T-cell (primary cell): ENCODE measurements around the gene LBR. TPM values are rescaled to one million over a fixed set of nuclear protein-coding genes. Genes with fewer than 3 reads are reported as not detected.
"Not testable (repeated sequence)": the region's sequence is repeated elsewhere in the genome, so short reads cannot be mapped to it uniquely, and the experiment has no call there.

ENCODE experiments used
- ATAC-seq, 4 experiments: fragments of 200-7000 bp in 3 of 4; fragments of 150-1000 bp in 1 of 4; cut with Tn5 transposase; replicated peaks in 1 of 4; 1 replicate in 3 of 4; 2 replicates in 1 of 4; pipeline ENCODE4 v1.10.0; 2021; ENCODE audit warnings: moderate library complexity in 3 of 4, mild to moderate bottlenecking in 2 of 4, moderate number of reproducible peaks in 1 of 4
- CTCF ChIA-PET, 2 donors: fragments of 300-600 bp; sonication (Branson Sonifier 250); formaldehyde crosslinking; loops; one replicate each; lab custom pipeline; 2022; ENCODE audit warnings: antibody characterized with exemption in 2 of 2; lab: Charles Lee
- POLR2A ChIA-PET, 2 donors: fragments of 300-600 bp; sonication (Branson Sonifier 250); formaldehyde crosslinking; loops; one replicate each; lab custom pipeline; 2022; ENCODE audit warnings: antibody characterized with exemption in 2 of 2; lab: Charles Lee
- DNase-seq, 35 experiments: peaks; one replicate each; pipeline versions ENCODE4 v3.0.0 to v3.0.0-alpha.2; 2013 to 2023
- H3K27ac ChIP-seq: one replicate; pipeline ENCODE4 v1.5.1; 2013; ENCODE audit warnings: low read length
- H3K27me3 ChIP-seq, 2 experiments: replicated peaks in 1 of 2; 1 replicate in 1 of 2; 2 replicates in 1 of 2; pipeline versions ENCODE4 v1.6.1 to v1.7.0; 2013; ENCODE audit warnings: low read length in 1 of 2, mixed read lengths in 1 of 2; ENCODE audit not compliant: control insufficient read depth in 2 of 2, insufficient read depth in 2 of 2; ENCODE audit errors: extremely low read depth in 1 of 2
- H3K36me3 ChIP-seq, 2 donors: 1 replicate in 1 of 2; 2 replicates in 1 of 2; pipeline versions ENCODE4 v1.6.1 to v1.7.0; 2013; ENCODE audit warnings: low read length in 1 of 2; ENCODE audit not compliant: control insufficient read depth in 2 of 2, insufficient read depth in 1 of 2; ENCODE audit errors: extremely low read depth in 1 of 2
- H3K4me1 ChIP-seq, 2 experiments: 1 replicate in 1 of 2; 2 replicates in 1 of 2; pipeline versions ENCODE4 v1.6.1 to v1.7.0; 2013; ENCODE audit warnings: low read length in 2 of 2, mixed read lengths in 1 of 2; ENCODE audit not compliant: insufficient read depth in 2 of 2, control insufficient read depth in 1 of 2; ENCODE audit errors: extremely low read depth in 1 of 2
- H3K4me3 ChIP-seq, 2 donors: 1 replicate in 1 of 2; 2 replicates in 1 of 2; pipeline versions ENCODE4 v1.5.1 to v1.7.0; 2013; ENCODE audit warnings: mild to moderate bottlenecking in 2 of 2, low read length in 1 of 2, moderate library complexity in 1 of 2; ENCODE audit not compliant: control insufficient read depth in 1 of 2; ENCODE audit errors: extremely low read depth in 1 of 2
- H3K9me3 ChIP-seq: 2 replicates; pipeline ENCODE4 v1.7.0; 2013
- H3K27ac Mint-ChIP-seq, 2 donors: one replicate each; pipeline ENCODE4 v1.8.0; 2020 to 2021; ENCODE audit warnings: mild to moderate bottlenecking in 2 of 2, mixed read lengths in 2 of 2
- H3K27me3 Mint-ChIP-seq, 2 donors: one replicate each; pipeline ENCODE4 v1.8.0; 2021 to 2022; ENCODE audit warnings: mixed read lengths in 2 of 2
- H3K36me3 Mint-ChIP-seq: one replicate; pipeline ENCODE4 v1.8.0; 2021; ENCODE audit warnings: mixed read lengths
- H3K4me1 Mint-ChIP-seq, 3 donors: one replicate each; pipeline ENCODE4 v1.8.0; 2020 to 2022; ENCODE audit warnings: mixed read lengths in 3 of 3, mild to moderate bottlenecking in 1 of 3
- H3K4me3 Mint-ChIP-seq, 3 donors: one replicate each; pipeline ENCODE4 v1.8.0; 2020 to 2022; ENCODE audit warnings: mild to moderate bottlenecking in 3 of 3, mixed read lengths in 3 of 3, moderate library complexity in 3 of 3
- H3K9me3 Mint-ChIP-seq, 3 donors: one replicate each; pipeline ENCODE4 v1.8.0; 2020 to 2022; ENCODE audit warnings: mixed read lengths in 3 of 3
- WGBS: methylation state at CpG from one replicate; pipeline ENCODE4 v1.1.5; 2013; ENCODE audit warnings: missing lambda C conversion rate; ENCODE audit not compliant: insufficient coverage; 5-methylcytosine and 5-hydroxymethylcytosine counted together
- total RNA-seq, 35 experiments: library from RNA in 6 of 35; stranded (reverse) in 6 of 35; fragments of 120-200 nt in 1 of 35; gene quantifications; one replicate each; pipeline versions ENCODE4 v1.2.1 to v1.2.4 and lab custom pipeline; 2013 to 2026

The LBR gene
- total RNA-seq, 5 donors from 2014 or later (not counting 1 experiment from before 2014, with no cell fraction given): 105 to 142 (median 118) TPM

DNA sequence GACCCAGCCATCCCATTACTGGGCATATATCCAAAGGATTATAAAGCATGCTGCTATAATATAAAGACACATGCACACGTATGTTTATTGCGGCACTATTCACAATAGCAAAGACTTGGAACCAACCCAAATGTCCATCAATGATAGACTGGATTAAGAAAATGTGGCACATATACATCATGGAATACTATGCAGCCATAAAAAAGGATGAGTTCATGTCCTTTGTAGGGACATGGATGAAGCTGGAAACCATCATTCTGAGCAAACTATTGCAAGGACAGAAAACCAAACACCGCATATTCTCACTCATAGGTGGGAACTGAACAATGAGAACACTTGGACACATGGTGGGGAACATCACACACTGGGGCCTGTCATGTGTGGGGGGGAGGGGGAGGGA is 41.0 kb downstream of the LBR start:
- ATAC-seq, H3K4me1 Mint-ChIP-seq, H3K27me3 ChIP-seq, H3K27ac Mint-ChIP-seq, H3K27me3 Mint-ChIP-seq, DNase-seq, H3K4me3 ChIP-seq, CTCF ChIA-PET, POLR2A ChIA-PET, H3K36me3 ChIP-seq, H3K9me3 Mint-ChIP-seq, H3K9me3 ChIP-seq, H3K4me3 Mint-ChIP-seq, H3K27ac ChIP-seq, H3K4me1 ChIP-seq: not testable (repeated sequence)
- no CpG with 5 or more reads among the region's 3 CpGs for WGBS
- H3K36me3 Mint-ChIP-seq: peaks cover 14% of the 10 kb centered on the region

DNA sequence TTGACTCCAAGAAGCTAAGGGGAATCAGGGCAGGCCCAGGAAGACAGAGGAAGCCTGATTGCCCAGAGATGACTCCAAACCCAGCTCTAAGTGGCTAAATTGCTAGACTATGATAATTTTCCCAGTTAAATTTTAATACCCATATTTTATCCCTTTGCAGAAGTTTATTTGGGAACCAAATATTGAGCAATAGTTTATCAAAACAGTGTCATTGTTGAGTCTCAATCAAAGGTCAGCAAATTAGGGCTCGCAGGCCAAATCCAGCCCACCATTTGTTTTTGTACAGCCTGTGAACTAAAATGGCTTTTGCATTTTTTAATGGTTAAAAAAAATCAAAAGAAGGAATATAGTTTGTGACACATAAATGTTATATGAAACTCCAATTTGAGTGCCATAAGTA is 47.1 kb downstream of the LBR start:
- Mint-ChIP-seq H3K27me3 (no peaks in the 10 kb centered on the region), H3K4me3 (no peak overlapping the region), H3K9me3 (no peaks in the 10 kb centered on the region), H3K36me3 (peaks cover 14% of the 10 kb centered on the region), H3K4me1 (peaks cover 0 to 4% (median 0%) of the 10 kb centered on the region in 3 donors), H3K27ac (no peak overlapping the region)
- ChIA-PET POLR2A (no interaction called here), CTCF (no interaction called here)
- WGBS: 100% methylated on average over 1 of the region's 1 CpG
- no peak overlapping the region for H3K4me3 ChIP-seq
- no peaks in the 10 kb centered on the region for H3K27me3 ChIP-seq
- no peak overlapping the region for H3K27ac ChIP-seq
- no peak for ATAC-seq
- H3K36me3 ChIP-seq: no peaks in the 10 kb centered on the region
- H3K4me1 ChIP-seq: no peaks in the 10 kb centered on the region
- H3K9me3 ChIP-seq: no peaks in the 10 kb centered on the region
- DNase-seq: no peak

DNA sequence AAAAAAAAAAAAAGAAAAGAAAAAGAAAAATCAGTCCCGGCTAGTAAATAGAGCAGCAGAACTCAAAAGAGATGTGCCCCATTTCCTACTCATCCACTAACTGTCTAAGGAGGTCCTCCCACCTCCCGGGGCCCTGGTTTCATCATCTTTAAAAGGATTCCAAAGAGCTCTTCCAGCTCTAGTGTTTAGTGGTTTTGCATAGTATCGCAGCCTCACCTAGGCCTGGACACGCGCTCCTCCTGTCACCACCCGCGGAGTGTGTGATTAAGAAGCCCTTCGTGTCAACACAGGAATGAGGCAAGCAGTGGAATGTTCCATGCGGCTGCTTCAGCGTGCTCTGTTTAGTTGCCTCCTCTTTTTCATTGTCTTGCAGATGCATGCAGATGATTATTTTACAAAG is 49.0 kb downstream of the LBR start:
- H3K9me3 ChIP-seq: no peaks in the 10 kb centered on the region
- DNase-seq: no peak
- Mint-ChIP-seq H3K27ac (no peak overlapping the region), H3K9me3 (no peaks in the 10 kb centered on the region), H3K27me3 (no peaks in the 10 kb centered on the region), H3K36me3 (peaks cover 10% of the 10 kb centered on the region), H3K4me3 (no peak overlapping the region), H3K4me1 (peaks cover 0 to 4% (median 0%) of the 10 kb centered on the region in 3 donors)
- ChIA-PET CTCF (no interaction called here), POLR2A (no interaction called here)
- no peak overlapping the region for H3K27ac ChIP-seq
- WGBS: 96% methylated on average over 7 of the region's 10 CpGs
- no peak for ATAC-seq
- no peaks in the 10 kb centered on the region for H3K4me1 ChIP-seq
- H3K4me3 ChIP-seq: no peak overlapping the region
- no peaks in the 10 kb centered on the region for H3K36me3 ChIP-seq
- no peaks in the 10 kb centered on the region for H3K27me3 ChIP-seq

DNA sequence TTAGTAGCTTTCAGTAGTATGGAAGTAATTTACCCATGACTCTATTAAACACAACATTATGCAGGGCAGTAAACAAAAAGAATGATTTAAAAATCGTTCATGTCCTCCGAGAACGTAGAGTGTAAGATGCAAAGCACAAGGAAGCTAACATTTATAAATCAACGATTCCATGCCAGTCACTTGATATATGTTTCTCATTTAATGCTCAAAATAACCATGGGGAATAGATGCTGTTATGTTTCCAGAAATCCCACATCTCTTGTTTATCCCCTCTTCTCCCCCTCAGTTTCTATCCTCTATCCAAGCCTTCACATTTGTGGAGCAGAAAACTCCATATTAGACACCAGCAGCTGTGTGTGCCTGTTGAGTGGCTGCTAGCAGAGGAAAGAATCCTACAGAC is 52.8 kb downstream of the LBR start:
- no peak for DNase-seq
- no peaks in the 10 kb centered on the region for H3K27me3 Mint-ChIP-seq
- no peak overlapping the region for H3K27ac Mint-ChIP-seq
- H3K4me1 Mint-ChIP-seq: peaks cover 0 to 2% (median 0%) of the 10 kb centered on the region in 3 donors
- Histone ChIP-seq H3K4me1 (no peaks in the 10 kb centered on the region), H3K9me3 (no peaks in the 10 kb centered on the region), H3K27ac (no peak overlapping the region), H3K27me3 (peaks cover 0 to 4% of the 10 kb centered on the region in 2 experiments), H3K4me3 (no peak overlapping the region), H3K36me3 (no peaks in the 10 kb centered on the region)
- no CpG with 5 or more reads among the region's 4 CpGs for WGBS
- CTCF ChIA-PET: no interaction called here
- POLR2A ChIA-PET: no interaction called here
- H3K4me3 Mint-ChIP-seq: no peak overlapping the region
- H3K9me3 Mint-ChIP-seq: no peaks in the 10 kb centered on the region
- ATAC-seq: no peak
- H3K36me3 Mint-ChIP-seq: no peaks in the 10 kb centered on the region

GRCh38 chr1:225373155-225373554 is 54.7 kb downstream of the LBR start:
- H3K4me1 Mint-ChIP-seq: no peaks in the 10 kb centered on the region
- Histone ChIP-seq H3K9me3 (no peaks in the 10 kb centered on the region), H3K4me1 (no peaks in the 10 kb centered on the region), H3K4me3 (no peak overlapping the region), H3K36me3 (no peaks in the 10 kb centered on the region), H3K27me3 (peaks cover 0 to 7% of the 10 kb centered on the region in 2 experiments), H3K27ac (no peak overlapping the region)
- POLR2A ChIA-PET: no interaction called here
- H3K27ac Mint-ChIP-seq: no peak overlapping the region
- CTCF ChIA-PET: no interaction called here
- no peaks in the 10 kb centered on the region for H3K9me3 Mint-ChIP-seq
- no peak for ATAC-seq
- no peak for DNase-seq
- H3K36me3 Mint-ChIP-seq: no peaks in the 10 kb centered on the region
- WGBS: 87% methylated on average over 20 of the region's 21 CpGs
- no peaks in the 10 kb centered on the region for H3K27me3 Mint-ChIP-seq
- H3K4me3 Mint-ChIP-seq: no peak overlapping the region

GRCh38 chr1:225371366-225372010 is 56.4 kb downstream of the LBR start:
- Mint-ChIP-seq H3K27ac (no peak overlapping the region), H3K4me1 (no peaks in the 10 kb centered on the region), H3K4me3 (no peak overlapping the region), H3K27me3 (peaks cover 2 to 8% of the 10 kb centered on the region in 2 donors), H3K9me3 (no peaks in the 10 kb centered on the region), H3K36me3 (no peaks in the 10 kb centered on the region)
- H3K4me3 ChIP-seq: no peak overlapping the region
- POLR2A ChIA-PET: no interaction called here
- no CpG with 5 or more reads among the region's 3 CpGs for WGBS
- DNase-seq (no peak), ATAC-seq (no peak)
- no peaks in the 10 kb centered on the region for H3K36me3 ChIP-seq
- no peaks in the 10 kb centered on the region for H3K9me3 ChIP-seq
- H3K27me3 ChIP-seq: peaks cover 0 to 7% of the 10 kb centered on the region in 2 experiments
- no peak overlapping the region for H3K27ac ChIP-seq
- no peaks in the 10 kb centered on the region for H3K4me1 ChIP-seq
- CTCF ChIA-PET: no interaction called here
